ENCODE data around the gene PKD1L1.
"Not testable (repeated sequence)": the region's sequence is repeated elsewhere in the genome, so short reads cannot be mapped to it uniquely, and the experiment has no call there.

The PKD1L1 gene

GRCh38 chr7:47762746-47763062, 185.6 kb downstream of the PKD1L1 start:
- DNase-seq (ENCODE audit: low read depth) = no peak

GRCh38 chr7:47762207-47762606, 186.1 kb downstream of the PKD1L1 start:
- no peak for DNase-seq (ENCODE audit: low read depth)

GRCh38 chr7:47759056-47759706, 189.1 kb downstream of the PKD1L1 start:
- no peak for DNase-seq (ENCODE audit: low read depth)

GRCh38 chr7:47758546-47758945, 189.7 kb downstream of the PKD1L1 start:
- no peak for DNase-seq (ENCODE audit: low read depth)

- no peak for DNase-seq (ENCODE audit: low read depth)
Observed at GRCh38 chr7:47757921-47758411, 190.3 kb downstream of the PKD1L1 start.

- DNase-seq (ENCODE audit: low read depth) = no peak
Observed at GRCh38 chr7:47756636-47757035, 191.6 kb downstream of the PKD1L1 start.

GRCh38 chr7:47755248-47755647, 193.0 kb downstream of the PKD1L1 start:
- DNase-seq (ENCODE audit: low read depth) = no peak

- DNase-seq (ENCODE audit: low read depth) = not testable (repeated sequence)
Observed at GRCh38 chr7:47751724-47752123, 196.5 kb downstream of the PKD1L1 start.

- no peak for DNase-seq (ENCODE audit: low read depth)
Observed at GRCh38 chr7:47751043-47751442, 197.2 kb downstream of the PKD1L1 start.

- no peak for DNase-seq (ENCODE audit: low read depth)
Observed at GRCh38 chr7:47748041-47748440, 200.2 kb downstream of the PKD1L1 start.

- DNase-seq (ENCODE audit: low read depth) = no peak
Observed at GRCh38 chr7:47747160-47747559, 201.1 kb downstream of the PKD1L1 start.

GRCh38 chr7:47746468-47746867, 201.8 kb downstream of the PKD1L1 start:
- DNase-seq (ENCODE audit: low read depth) = no peak

GRCh38 chr7:47744883-47745282, 203.4 kb downstream of the PKD1L1 start:
- no peak for DNase-seq (ENCODE audit: low read depth)

GRCh38 chr7:47743965-47744591, 204.2 kb downstream of the PKD1L1 start:
- no peak for DNase-seq (ENCODE audit: low read depth)

- no peak for DNase-seq (ENCODE audit: low read depth)
Observed at GRCh38 chr7:47741984-47742383, 206.3 kb downstream of the PKD1L1 start.

- DNase-seq (ENCODE audit: low read depth) = no peak
Observed at GRCh38 chr7:47739891-47740290, 208.4 kb downstream of the PKD1L1 start.

GRCh38 chr7:47739301-47739875, 208.9 kb downstream of the PKD1L1 start:
- no peak for DNase-seq (ENCODE audit: low read depth)

GRCh38 chr7:47738563-47739166, 209.6 kb downstream of the PKD1L1 start:
- no peak for DNase-seq (ENCODE audit: low read depth)

- no peak for DNase-seq (ENCODE audit: low read depth)
Observed at GRCh38 chr7:47737601-47738000, 210.7 kb downstream of the PKD1L1 start.

GRCh38 chr7:47735431-47736345, 212.6 kb downstream of the PKD1L1 start:
- no peak for DNase-seq (ENCODE audit: low read depth)

- no peak for DNase-seq (ENCODE audit: low read depth)
Observed at GRCh38 chr7:47734949-47735291, 213.3 kb downstream of the PKD1L1 start.

- no peak for DNase-seq (ENCODE audit: low read depth)
Observed at GRCh38 chr7:47734287-47734948, 213.8 kb downstream of the PKD1L1 start.

Data from activated T-cell treated with anti-CD3 and anti-CD28 coated beads for 48 hours (primary cell).